Peyer's patch (tissue), 4 donors: ENCODE data around the gene PPP1CA.

Source experiments
- POLR2A ChIP-seq, 2 donors: fragments of 450-650 bp; IDR thresholded peaks; one replicate each; pipeline ENCODE4 v1.5.1; 2017; ENCODE audit warnings: antibody characterized with exemption in 2 of 2, mild to moderate bottlenecking in 2 of 2, moderate library complexity in 2 of 2
- TF ChIP-seq, protein P1 (sequence below), 6 experiments: fragments of 450-650 bp in 4 of 6; fragments of 200-600 bp in 2 of 6; sonication (generic) in 1 of 6; IDR thresholded peaks; one replicate each; pipeline ENCODE4 v1.5.1; 2017 to 2019; ENCODE audit warnings: antibody characterized with exemption in 6 of 6, mild to moderate bottlenecking in 3 of 6, moderate library complexity in 1 of 6

DNA sequence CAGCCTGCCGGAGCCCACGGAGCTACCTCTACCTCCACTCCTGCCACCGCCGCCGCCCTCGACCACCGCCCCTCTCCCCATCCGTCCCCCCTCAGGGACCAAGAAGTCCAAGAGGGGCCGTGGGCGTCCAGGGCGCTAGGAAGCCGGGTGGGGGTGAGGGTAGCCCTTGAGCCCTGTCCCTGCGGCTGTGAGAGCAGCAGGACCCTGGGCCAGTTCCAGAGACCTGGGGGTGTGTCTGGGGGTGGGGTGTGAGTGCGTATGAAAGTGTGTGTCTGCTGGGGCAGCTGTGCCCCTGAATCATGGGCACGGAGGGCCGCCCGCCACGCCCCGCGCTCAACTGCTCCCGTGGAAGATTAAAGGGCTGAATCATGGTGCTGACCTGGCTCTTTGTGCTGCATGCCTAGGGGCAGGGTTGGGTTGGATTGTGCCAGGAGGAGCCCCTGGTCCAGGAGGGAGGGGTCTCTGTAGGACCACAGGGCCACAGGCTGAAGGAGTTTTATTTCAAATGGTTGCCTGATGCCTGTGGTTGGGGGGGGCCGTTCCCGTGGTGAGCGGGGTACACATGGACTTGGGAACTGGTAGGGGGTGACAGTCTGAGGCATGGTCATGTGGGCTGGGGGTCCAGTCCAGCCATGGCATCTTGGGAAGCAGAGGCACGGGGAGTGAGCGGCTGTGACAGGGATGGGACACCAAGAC lies 33.5 kb upstream of the PPP1CA start:
- TF ChIP-seq, protein P1, sequence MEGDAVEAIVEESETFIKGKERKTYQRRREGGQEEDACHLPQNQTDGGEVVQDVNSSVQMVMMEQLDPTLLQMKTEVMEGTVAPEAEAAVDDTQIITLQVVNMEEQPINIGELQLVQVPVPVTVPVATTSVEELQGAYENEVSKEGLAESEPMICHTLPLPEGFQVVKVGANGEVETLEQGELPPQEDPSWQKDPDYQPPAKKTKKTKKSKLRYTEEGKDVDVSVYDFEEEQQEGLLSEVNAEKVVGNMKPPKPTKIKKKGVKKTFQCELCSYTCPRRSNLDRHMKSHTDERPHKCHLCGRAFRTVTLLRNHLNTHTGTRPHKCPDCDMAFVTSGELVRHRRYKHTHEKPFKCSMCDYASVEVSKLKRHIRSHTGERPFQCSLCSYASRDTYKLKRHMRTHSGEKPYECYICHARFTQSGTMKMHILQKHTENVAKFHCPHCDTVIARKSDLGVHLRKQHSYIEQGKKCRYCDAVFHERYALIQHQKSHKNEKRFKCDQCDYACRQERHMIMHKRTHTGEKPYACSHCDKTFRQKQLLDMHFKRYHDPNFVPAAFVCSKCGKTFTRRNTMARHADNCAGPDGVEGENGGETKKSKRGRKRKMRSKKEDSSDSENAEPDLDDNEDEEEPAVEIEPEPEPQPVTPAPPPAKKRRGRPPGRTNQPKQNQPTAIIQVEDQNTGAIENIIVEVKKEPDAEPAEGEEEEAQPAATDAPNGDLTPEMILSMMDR (IDR thresholded peaks at IDR 0.05): no peak
- TF ChIP-seq POLR2A (IDR thresholded peaks at IDR 0.05): no peak
